OCI-LY3 (cell line): ENCODE measurements around the gene CELF2.

ENCODE experiments used
- EZH2phosphoT487 ChIP-seq: fragments of 200-600 bp; shearing (Covaris generic); IDR thresholded peaks from 2 replicates; pipeline ENCODE4 v1.6.1; 2018; ENCODE audit warnings: antibody characterized with exemption, mixed run types, low read depth
- TF ChIP-seq, protein P1 (sequence below): fragments of 200-600, 300-600 bp; sonication (generic); IDR thresholded peaks from 2 replicates; pipeline ENCODE4 v1.5.1; 2014; ENCODE audit warnings: antibody characterized with exemption, low read length, low read depth

DNA sequence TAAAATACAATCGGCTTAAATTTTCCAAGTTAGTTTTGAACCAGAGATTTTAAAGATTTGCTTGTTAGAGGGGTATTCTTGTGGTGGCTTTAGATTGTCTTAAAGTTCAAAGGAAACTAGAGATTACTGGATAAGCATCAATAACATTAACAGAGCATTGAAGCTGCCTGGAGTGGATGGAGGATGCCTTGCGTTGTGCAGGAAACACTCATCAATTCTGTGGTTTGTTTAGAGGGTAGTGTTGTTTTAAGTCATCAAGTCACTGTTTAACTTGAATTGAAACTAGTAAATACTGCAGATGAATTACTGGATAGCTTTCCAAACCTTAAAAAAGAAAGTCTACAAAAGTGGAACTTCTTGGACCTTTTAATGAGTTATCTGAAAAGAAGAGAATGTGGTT lies 218.6 kb downstream of the CELF2 start:
- TF ChIP-seq, protein P1, sequence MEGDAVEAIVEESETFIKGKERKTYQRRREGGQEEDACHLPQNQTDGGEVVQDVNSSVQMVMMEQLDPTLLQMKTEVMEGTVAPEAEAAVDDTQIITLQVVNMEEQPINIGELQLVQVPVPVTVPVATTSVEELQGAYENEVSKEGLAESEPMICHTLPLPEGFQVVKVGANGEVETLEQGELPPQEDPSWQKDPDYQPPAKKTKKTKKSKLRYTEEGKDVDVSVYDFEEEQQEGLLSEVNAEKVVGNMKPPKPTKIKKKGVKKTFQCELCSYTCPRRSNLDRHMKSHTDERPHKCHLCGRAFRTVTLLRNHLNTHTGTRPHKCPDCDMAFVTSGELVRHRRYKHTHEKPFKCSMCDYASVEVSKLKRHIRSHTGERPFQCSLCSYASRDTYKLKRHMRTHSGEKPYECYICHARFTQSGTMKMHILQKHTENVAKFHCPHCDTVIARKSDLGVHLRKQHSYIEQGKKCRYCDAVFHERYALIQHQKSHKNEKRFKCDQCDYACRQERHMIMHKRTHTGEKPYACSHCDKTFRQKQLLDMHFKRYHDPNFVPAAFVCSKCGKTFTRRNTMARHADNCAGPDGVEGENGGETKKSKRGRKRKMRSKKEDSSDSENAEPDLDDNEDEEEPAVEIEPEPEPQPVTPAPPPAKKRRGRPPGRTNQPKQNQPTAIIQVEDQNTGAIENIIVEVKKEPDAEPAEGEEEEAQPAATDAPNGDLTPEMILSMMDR: no peak
- no peak; the same call in 1 of the 2 replicates for TF ChIP-seq EZH2phosphoT487
